ENCODE measurements around the gene NT5C3B. TPM values are rescaled to one million over a fixed set of nuclear protein-coding genes. Genes with fewer than 3 reads are reported as not detected.

The NT5C3B gene
- total and polyA plus RNA-seq, 2 donors (not counting 1 experiment from before 2014, with no cell fraction given) = 49.6 to 50.1 TPM

GRCh38 chr17:41785859-41786226, 50.2 kb downstream of the NT5C3B start:
- POLR2A ChIA-PET = interaction anchor here (0.5 to 2.1 kb wide), 9 partner anchors 11 to 603 kb away, joined by 3 to 14 read pairs (median 3); partner anchors contain the start of genes EIF1 and STAT3
- Histone ChIP-seq H3K79me2 (ENCODE audit: control insufficient read depth, insufficient read depth, low read length) (peaks cover 34% of the 10 kb centered on the region), H4K20me1 (ENCODE audit: control insufficient read depth, insufficient read depth, low read length, poor library complexity, severe bottlenecking) (peaks cover 24% of the 10 kb centered on the region), H3K9me3 (ENCODE audit: control extremely low read depth in 1 of 3, control insufficient read depth in 2 of 3, insufficient read depth in 1 of 3, low read length in 2 of 3) (peaks cover 0 to 4% (median 0%) of the 10 kb centered on the region in 3 donors), H3K4me1 (ENCODE audit: control insufficient read depth in 2 of 2, insufficient read depth in 2 of 2, low read length in 2 of 2) (peaks cover 33 to 55% of the 10 kb centered on the region in 2 donors), H3K36me3 (replicated peaks in 1 of 2; ENCODE audit: control extremely low read depth in 1 of 2, control insufficient read depth in 1 of 2, extremely low read depth in 1 of 2, insufficient read depth in 2 of 2, low read length in 1 of 2) (no peaks in the 10 kb centered on the region), H3K4me3 (ENCODE audit: control extremely low read depth in 1 of 5, extremely low read depth in 1 of 5, insufficient read depth in 1 of 5, low read depth in 2 of 5, low read length in 4 of 5) (peak overlapping the region; percentile 53 to 76 (median 68)), H3K27ac (ENCODE audit: low read length in 2 of 2) (peak overlapping the region; percentile 64 to 72), H3K4me2 (replicated peaks; ENCODE audit: low read depth, low read length, poor library complexity, severe bottlenecking) (peak overlapping the region; percentile 83), H2AFZ (ENCODE audit: insufficient read depth, low read depth, low read length, poor library complexity, severe bottlenecking) (peak overlapping the region; percentile 85), H3K27me3 (replicated peaks in 1 of 4; ENCODE audit: control extremely low read depth in 1 of 4, control insufficient read depth in 3 of 4, insufficient read depth in 4 of 4, low read length in 3 of 4) (no peaks in the 10 kb centered on the region), H3K9ac (ENCODE audit: low read length) (peak overlapping the region; percentile 73)
- Mint-ChIP-seq H3K4me1 (peaks cover 46% of the 10 kb centered on the region), H3K27ac (peak overlapping the region; percentile 86), H3K4me3 (peak overlapping the region; percentile 88), H3K27me3 (no peaks in the 10 kb centered on the region), H3K9me3 (ENCODE audit: insufficient read depth) (no peaks in the 10 kb centered on the region)
- ATAC-seq (ENCODE audit: low read depth) = no peak
- intact Hi-C loops (cut with micrococcal nuclease) = loop anchor here (1.0 to 5.0 kb wide), 5 partner anchors 15 to 131 kb away; partner anchors contain the start of genes ACLY, EIF1 and P3H4
- peak; percentile 87 for DNase-seq
- WGBS (ENCODE audit: insufficient coverage) = 3% methylated on average over 22 of the region's 22 CpGs
- no peak for TF ChIP-seq CTCF (IDR thresholded peaks at IDR 0.05)
- TF ChIP-seq EZH2 (IDR thresholded peaks at IDR 0.05; ENCODE audit: borderline replicate concordance, insufficient read depth, low read depth, low read length, poor library complexity, severe bottlenecking) = no peak
- CTCF ChIA-PET = interaction anchor here (0.9 to 4.8 kb wide), 16 partner anchors 8 to 232 kb away, joined by 3 to 63 read pairs (median 6); partner anchors contain the start of genes DNAJC7, EIF1, FKBP10 and P3H4
